IMR-90 (cell line): ENCODE results near the gene AGPAT3. TPM values are rescaled to one million over a fixed set of nuclear protein-coding genes. Genes with fewer than 3 reads are reported as not detected.

Experiments used
- ATAC-seq: fragments of 200-7000 bp; cut with Tn5 transposase; 2 replicates; pipeline ENCODE4 v1.9.1; 2020; ENCODE audit warnings: low read depth, mild to moderate bottlenecking, moderate library complexity
- BruUV-seq: library from RNA; stranded (reverse); fragments of 400-500 nt; replicated peaks from 2 replicates; lab custom pipeline; 2021; lab: Mats Ljungman, UMichigan
- CTCF ChIA-PET: fragments of 300-600 bp; formaldehyde crosslinking; extraction: SDS; loops from one replicate; lab custom pipeline; 2021; ENCODE audit warnings: antibody characterized with exemption; lab: Yijun Ruan, JAX
- POLR2A ChIA-PET: fragments of 300-600 bp; sonication (Branson Sonifier 250); formaldehyde crosslinking; loops from one replicate; lab custom pipeline; 2022; ENCODE audit warnings: antibody characterized with exemption; ENCODE audit not compliant: unreplicated experiment; lab: Charles Lee
- DNase-seq: peaks from one replicate; pipeline ENCODE4 v3.0.0; 2013
- H2AFZ ChIP-seq: replicated peaks from 2 replicates; pipeline ENCODE3; 2013; ENCODE audit warnings: low read length, mild to moderate bottlenecking; ENCODE audit not compliant: poor library complexity
- H2AK5ac ChIP-seq: 2 replicates; pipeline ENCODE4 v1.6.1; 2013; ENCODE audit warnings: low read depth, low read length, inconsistent platforms
- H2AK9ac ChIP-seq: replicated peaks from 2 replicates; pipeline ENCODE3; 2013; ENCODE audit warnings: mild to moderate bottlenecking, low read depth, low read length, moderate library complexity; ENCODE audit not compliant: poor library complexity
- H2BK120ac ChIP-seq: 2 replicates; pipeline ENCODE4 v1.6.1; 2013; ENCODE audit warnings: low read depth, low read length, inconsistent platforms
- H2BK15ac ChIP-seq: 3 replicates; pipeline ENCODE4 v1.6.1; 2013; ENCODE audit warnings: low read depth, low read length, inconsistent platforms
- H2BK20ac ChIP-seq: 2 replicates; pipeline ENCODE4 v1.6.1; 2013; ENCODE audit warnings: low read depth, mild to moderate bottlenecking, inconsistent platforms, low read length, moderate library complexity
- H2BK5ac ChIP-seq: 2 replicates; pipeline ENCODE4 v1.6.1; 2013; ENCODE audit warnings: mild to moderate bottlenecking, low read depth, low read length, inconsistent platforms; ENCODE audit not compliant: poor library complexity, severe bottlenecking
- H3K14ac ChIP-seq: replicated peaks from 2 replicates; pipeline ENCODE4 v1.6.1; 2013; ENCODE audit warnings: low read depth, low read length, inconsistent platforms
- H3K18ac ChIP-seq: 2 replicates; pipeline ENCODE4 v1.6.1; 2013; ENCODE audit warnings: low read depth, low read length, control low read depth
- H3K23ac ChIP-seq: 2 replicates; pipeline ENCODE4 v1.6.1; 2013; ENCODE audit warnings: low read depth, low read length, inconsistent platforms
- H3K27ac ChIP-seq: 2 replicates; pipeline ENCODE4 v1.5.1; 2013; ENCODE audit warnings: mild to moderate bottlenecking, control low read depth, low read length; ENCODE audit not compliant: insufficient read depth
- H3K27me3 ChIP-seq: 2 replicates; pipeline ENCODE4 v1.6.1; 2013; ENCODE audit warnings: low read length; ENCODE audit not compliant: control insufficient read depth, insufficient read depth
- H3K36me3 ChIP-seq: 2 replicates; pipeline ENCODE4 v1.6.1; 2013; ENCODE audit warnings: low read length, mixed read lengths; ENCODE audit not compliant: control insufficient read depth, insufficient read depth
- H3K4ac ChIP-seq: 2 replicates; pipeline ENCODE4 v1.6.1; 2013; ENCODE audit warnings: low read depth, low read length, inconsistent platforms
- H3K4me1 ChIP-seq: 2 replicates; pipeline ENCODE4 v1.6.1; 2013; ENCODE audit warnings: low read length, mixed read lengths; ENCODE audit not compliant: control insufficient read depth, insufficient read depth
- H3K4me2 ChIP-seq: 2 replicates; pipeline ENCODE4 v1.6.1; 2013; ENCODE audit warnings: low read depth, mild to moderate bottlenecking, control low read depth, low read length, moderate library complexity
- H3K4me3 ChIP-seq: 2 replicates; pipeline ENCODE4 v1.5.1; 2013; ENCODE audit warnings: low read depth, mild to moderate bottlenecking, control low read depth, low read length, moderate library complexity; ENCODE audit not compliant: insufficient read depth
- H3K56ac ChIP-seq: 2 replicates; pipeline ENCODE4 v1.6.1; 2013; ENCODE audit warnings: low read length, inconsistent platforms; ENCODE audit not compliant: insufficient read depth; ENCODE audit errors: extremely low read depth
- H3K79me1 ChIP-seq, 2 experiments: 2 replicates each; pipeline ENCODE4 v1.6.1; 2013; ENCODE audit warnings: low read length in 2 of 2, inconsistent platforms in 1 of 2, low read depth in 1 of 2
- H3K9ac ChIP-seq: 2 replicates; pipeline ENCODE4 v1.6.1; 2013; ENCODE audit warnings: low read depth, low read length, control low read depth
- H3K9me1 ChIP-seq: 2 replicates; pipeline ENCODE4 v1.6.1; 2013; ENCODE audit warnings: low read length, inconsistent platforms; ENCODE audit not compliant: insufficient read depth
- H3K9me3 ChIP-seq: 2 replicates; pipeline ENCODE4 v1.6.1; 2013; ENCODE audit warnings: low read length; ENCODE audit not compliant: control insufficient read depth, insufficient read depth
- H4K20me1 ChIP-seq: 2 replicates; pipeline ENCODE4 v1.6.1; 2013; ENCODE audit warnings: low read length, inconsistent platforms; ENCODE audit not compliant: insufficient read depth
- H4K5ac ChIP-seq: 2 replicates; pipeline ENCODE4 v1.6.1; 2013; ENCODE audit warnings: mild to moderate bottlenecking, low read depth, low read length, control low read depth
- H4K8ac ChIP-seq, 2 experiments: 2 replicates each; pipeline ENCODE4 v1.6.1; 2013; ENCODE audit warnings: low read depth in 2 of 2, low read length in 2 of 2, control low read depth in 1 of 2, inconsistent platforms in 1 of 2
- H4K91ac ChIP-seq: 2 replicates; pipeline ENCODE4 v1.6.1; 2013; ENCODE audit warnings: low read depth, low read length, inconsistent platforms; ENCODE audit not compliant: insufficient read depth
- USF2 ChIP-seq: fragments of 150-350 bp; IDR thresholded peaks from 2 replicates; pipeline ENCODE4 v1.6.1; 2017; ENCODE audit warnings: mild to moderate bottlenecking, antibody characterized with exemption, low read length, low read depth
- WGBS, 2 experiments: methylation state at CpG; one replicate each; pipeline versions ENCODE4 v1.1.5 to v1.1.7; 2013; ENCODE audit warnings: missing lambda C conversion rate in 2 of 2; ENCODE audit not compliant: insufficient read length in 1 of 2; ENCODE audit errors: extremely low coverage in 2 of 2; 5-methylcytosine and 5-hydroxymethylcytosine counted together
- dilution Hi-C: fragments of 300-500 bp; cut with HindIII; formaldehyde crosslinking; loops from one replicate; pipeline ENCODE4 v1.14.3; 2018; ENCODE audit warnings: low sequenced_read_pairs; ENCODE audit not compliant: unreplicated experiment
- in situ Hi-C: fragments of 300-500 bp; cut with MboI; formaldehyde crosslinking; loops from 3 replicates; pipeline ENCODE4 v1.14.3; 2019; ENCODE audit warnings: low sequenced_read_pairs, inconsistent platforms, mixed read lengths
- intact Hi-C: fragments of 100-400 bp; cut with micrococcal nuclease; formaldehyde crosslinking; loops from 2 replicates; pipeline ENCODE4 v1.10.0; 2022
- polyA plus RNA-seq, 3 experiments: library from polyadenylated mRNA; depleted of rRNA; stranded (reverse); fragments of >200 nt; gene quantifications; 2 replicates each; pipeline ENCODE4 v1.2.3, GENCODE V29; 2012; ENCODE audit warnings: low replicate concordance in 1 of 3
- total RNA-seq: library from RNA; depleted of rRNA; stranded (reverse); fragments of >200 nt; gene quantifications from 2 replicates; pipeline ENCODE4 v1.2.3, GENCODE V29; 2012

Gene AGPAT3
- total and polyA plus RNA-seq, 2 of the 4 experiments (the other 2 are of a cell fraction): 27.1 to 38.7 TPM

GRCh38 chr21:43994085-43994484 lies 129.1 kb downstream of the AGPAT3 start:
- in situ Hi-C loops (no loop called here), dilution Hi-C loops (no loop called here), intact Hi-C loops (no loop called here)
- H3K79me1 ChIP-seq: no peaks in the 10 kb centered on the region
- ATAC-seq (no peak), DNase-seq (no peak)
- WGBS, 2 experiments: 72% methylated on average over 4 of the region's 11 CpGs; no CpG with 5 or more reads in 1 of the 2 experiments
- H3K4me1 ChIP-seq: no peaks in the 10 kb centered on the region
- H2AK9ac ChIP-seq: no peak overlapping the region
- H2AK5ac ChIP-seq: no peak overlapping the region
- BruUV-seq: no TSS peak
- H3K27ac ChIP-seq: no peak overlapping the region
- no peak overlapping the region for H2BK20ac ChIP-seq
- H2BK15ac ChIP-seq: no peak overlapping the region
- H3K4me2 ChIP-seq: no peak overlapping the region
- H4K20me1 ChIP-seq: no peaks in the 10 kb centered on the region
- no peak overlapping the region for H2BK5ac ChIP-seq
- ChIA-PET CTCF (no interaction called here), POLR2A (no interaction called here)
- H2AFZ ChIP-seq: no peak overlapping the region
- H3K18ac ChIP-seq: no peak overlapping the region
- no peaks in the 10 kb centered on the region for H3K9me1 ChIP-seq
- H3K36me3 ChIP-seq: no peaks in the 10 kb centered on the region
- no peak overlapping the region for H3K56ac ChIP-seq
- no peak overlapping the region for H3K23ac ChIP-seq
- H3K14ac ChIP-seq: no peak overlapping the region
- no peak overlapping the region for H2BK120ac ChIP-seq
- H4K8ac ChIP-seq: no peak overlapping the region
- no peak for TF ChIP-seq USF2
- H3K27me3 ChIP-seq: peaks cover 10% of the 10 kb centered on the region; the same call in 1 of the 2 replicates
- H3K4me3 ChIP-seq: no peak overlapping the region
- no peak overlapping the region for H3K9ac ChIP-seq
- H4K91ac ChIP-seq: no peak overlapping the region
- no peak overlapping the region for H3K4ac ChIP-seq
- no peak overlapping the region for H4K5ac ChIP-seq
- H3K9me3 ChIP-seq: peaks cover 2% of the 10 kb centered on the region; the same call in 1 of the 2 replicates
